Stimulated activated CD8-positive, alpha-beta memory T cell treated with anti-CD3 and anti-CD28 coated beads, Interleukin-12 subunit alpha, Interleukin-12 subunit beta, amount 100 ng/mL, for 24 hours (primary cell): ENCODE results near the gene CCDC136.

Experiments
- DNase-seq: peaks from one replicate; pipeline ENCODE4 v3.0.0-alpha.2; 2020; ENCODE audit errors: extremely low read depth

Gene CCDC136

DNA sequence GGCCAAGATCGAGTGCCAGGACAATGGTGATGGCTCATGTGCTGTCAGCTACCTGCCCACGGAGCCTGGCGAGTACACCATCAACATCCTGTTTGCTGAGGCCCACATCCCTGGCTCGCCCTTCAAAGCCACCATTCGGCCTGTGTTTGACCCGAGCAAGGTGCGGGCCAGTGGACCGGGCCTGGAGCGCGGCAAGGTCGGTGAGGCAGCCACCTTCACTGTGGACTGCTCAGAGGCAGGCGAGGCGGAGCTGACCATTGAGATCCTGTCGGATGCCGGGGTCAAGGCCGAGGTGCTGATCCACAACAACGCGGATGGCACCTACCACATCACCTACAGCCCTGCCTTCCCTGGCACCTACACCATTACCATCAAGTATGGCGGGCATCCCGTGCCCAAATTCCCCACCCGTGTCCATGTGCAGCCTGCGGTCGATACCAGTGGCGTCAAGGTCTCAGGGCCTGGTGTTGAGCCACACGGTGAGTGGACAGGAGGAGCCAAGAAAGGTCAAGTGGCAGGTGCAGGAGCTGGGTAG, 53.1 kb downstream of the CCDC136 start:
- DNase-seq: no peak

DNA sequence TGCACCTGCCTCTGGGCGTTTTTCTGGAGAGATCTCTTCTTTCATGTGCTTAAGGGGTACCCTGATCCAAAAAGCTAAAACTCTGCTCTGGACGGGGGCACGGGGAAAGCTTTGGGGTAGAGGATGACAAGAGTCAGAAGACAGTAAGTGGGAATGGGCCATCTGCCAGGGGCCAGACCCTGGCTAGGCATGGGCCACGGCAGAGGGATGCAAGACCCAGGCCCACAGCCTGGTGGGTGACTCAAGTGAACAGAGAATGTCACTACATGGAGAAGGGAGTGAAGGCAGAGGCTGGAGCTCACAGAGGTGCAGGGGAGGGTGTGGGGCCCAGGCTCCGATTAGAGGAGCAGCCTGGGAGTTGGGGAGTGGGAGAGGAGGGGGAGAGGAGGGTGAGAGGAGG, 53.7 kb downstream of the CCDC136 start:
- DNase-seq: no peak

DNA sequence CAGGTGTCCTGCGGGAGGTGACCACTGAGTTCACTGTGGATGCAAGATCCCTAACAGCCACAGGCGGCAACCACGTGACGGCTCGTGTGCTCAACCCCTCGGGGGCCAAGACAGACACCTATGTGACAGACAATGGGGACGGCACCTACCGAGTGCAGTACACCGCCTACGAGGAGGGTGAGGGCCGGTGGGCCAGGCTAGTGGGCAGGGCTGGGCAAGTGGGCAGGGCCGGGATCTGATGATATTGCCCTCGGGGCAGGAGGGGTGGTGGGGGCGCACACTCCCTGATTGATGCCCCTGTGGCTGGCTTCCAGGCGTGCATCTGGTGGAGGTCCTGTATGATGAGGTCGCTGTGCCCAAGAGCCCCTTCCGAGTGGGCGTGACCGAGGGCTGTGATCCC, 54.2 kb downstream of the CCDC136 start:
- no peak for DNase-seq

DNA sequence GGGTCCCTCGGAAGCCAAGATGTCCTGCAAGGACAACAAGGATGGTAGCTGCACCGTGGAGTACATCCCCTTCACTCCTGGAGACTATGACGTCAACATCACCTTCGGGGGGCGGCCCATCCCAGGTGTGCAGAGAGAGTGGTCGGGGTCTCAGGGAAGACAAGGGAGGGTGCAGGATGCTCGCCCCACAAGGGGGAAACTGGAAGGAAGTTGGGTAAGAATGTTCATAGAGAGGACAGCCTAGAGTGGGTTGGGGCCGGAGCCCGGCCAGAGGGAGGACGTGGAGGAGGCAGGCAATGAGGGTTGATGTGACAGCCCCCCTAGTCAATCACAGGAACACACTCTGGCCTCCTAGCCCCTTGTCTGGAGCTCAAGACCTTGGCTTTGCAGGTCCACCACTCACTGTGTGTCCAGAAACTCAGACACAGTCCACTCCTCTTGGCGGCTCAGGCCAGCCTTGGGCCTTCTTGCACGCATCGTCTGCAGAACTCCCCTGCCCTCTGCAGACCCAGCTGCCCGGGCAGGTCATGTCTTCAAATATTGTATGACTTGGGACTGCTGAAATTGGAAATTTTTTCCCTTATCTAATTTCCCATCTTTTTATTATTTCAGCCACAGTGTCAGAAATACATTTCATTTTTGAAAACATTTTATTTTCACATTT, 55.1 kb downstream of the CCDC136 start:
- DNase-seq: no peak

DNA sequence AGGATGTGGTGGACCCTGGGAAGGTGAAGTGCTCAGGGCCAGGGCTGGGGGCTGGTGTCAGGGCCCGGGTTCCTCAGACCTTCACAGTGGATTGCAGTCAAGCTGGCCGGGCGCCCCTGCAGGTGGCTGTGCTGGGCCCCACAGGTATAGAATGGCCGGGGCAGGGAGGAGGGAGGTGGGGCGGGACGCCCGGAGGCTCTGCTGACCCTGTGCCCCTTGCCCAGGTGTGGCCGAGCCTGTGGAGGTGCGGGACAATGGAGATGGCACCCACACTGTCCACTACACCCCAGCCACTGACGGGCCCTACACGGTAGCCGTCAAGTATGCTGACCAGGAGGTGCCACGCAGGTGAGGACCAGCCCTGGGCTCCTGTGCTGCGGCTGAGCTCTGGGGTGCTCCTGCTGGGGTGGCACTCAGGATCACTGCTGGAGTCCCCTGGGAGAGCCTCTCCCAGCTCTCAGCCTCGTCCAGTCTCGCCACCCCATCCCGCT, 56.0 kb downstream of the CCDC136 start:
- DNase-seq: no peak

DNA sequence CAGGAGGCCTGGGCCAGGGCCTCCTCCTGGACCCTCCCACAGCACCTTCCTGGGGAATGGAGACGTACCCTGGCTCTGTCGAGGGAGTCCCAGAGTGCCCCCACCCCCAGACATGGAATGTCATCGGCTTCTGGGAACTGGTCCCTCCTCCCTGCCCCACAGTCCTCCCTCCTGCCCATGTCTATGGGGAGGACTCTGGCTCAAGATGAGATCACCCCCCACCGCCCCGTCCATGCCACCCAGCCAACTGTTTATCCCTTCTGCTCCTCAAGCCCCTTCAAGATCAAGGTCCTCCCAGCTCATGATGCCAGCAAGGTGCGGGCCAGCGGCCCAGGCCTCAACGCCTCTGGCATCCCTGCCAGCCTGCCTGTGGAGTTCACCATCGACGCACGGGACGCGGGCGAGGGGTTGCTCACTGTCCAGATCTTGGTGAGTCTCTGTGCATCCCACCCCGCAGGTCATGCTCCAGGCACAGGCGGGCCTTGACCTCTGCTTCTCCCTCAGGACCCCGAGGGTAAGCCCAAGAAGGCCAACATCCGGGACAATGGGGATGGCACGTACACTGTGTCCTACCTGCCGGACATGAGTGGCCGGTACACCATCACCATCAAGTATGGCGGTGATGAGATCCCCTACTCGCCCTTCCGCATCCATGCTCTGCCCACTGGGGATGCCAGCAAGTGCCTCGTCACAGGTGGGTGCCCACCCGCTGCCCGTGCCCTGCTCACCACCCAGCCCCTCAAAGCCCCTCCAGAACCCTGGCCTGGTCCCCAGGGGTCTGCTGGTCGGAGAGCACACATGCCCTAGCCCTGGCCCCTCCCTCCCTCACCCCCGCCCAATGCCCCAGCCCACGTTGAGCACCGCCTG, 56.8 kb downstream of the CCDC136 start:
- no peak for DNase-seq

DNA sequence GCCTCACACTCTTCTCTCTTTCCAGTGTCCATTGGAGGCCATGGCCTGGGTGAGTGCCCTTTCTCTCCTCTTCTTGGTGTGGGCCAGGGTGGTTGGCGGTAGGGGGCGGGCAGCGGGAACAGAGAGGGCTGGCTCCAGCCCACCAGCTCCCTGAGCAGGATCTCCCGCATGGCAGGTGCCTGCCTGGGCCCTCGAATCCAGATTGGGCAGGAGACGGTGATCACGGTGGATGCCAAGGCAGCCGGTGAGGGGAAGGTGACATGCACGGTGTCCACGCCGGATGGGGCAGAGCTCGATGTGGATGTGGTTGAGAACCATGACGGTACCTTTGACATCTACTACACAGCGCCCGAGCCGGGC, 57.4 kb downstream of the CCDC136 start:
- DNase-seq: no peak

DNA sequence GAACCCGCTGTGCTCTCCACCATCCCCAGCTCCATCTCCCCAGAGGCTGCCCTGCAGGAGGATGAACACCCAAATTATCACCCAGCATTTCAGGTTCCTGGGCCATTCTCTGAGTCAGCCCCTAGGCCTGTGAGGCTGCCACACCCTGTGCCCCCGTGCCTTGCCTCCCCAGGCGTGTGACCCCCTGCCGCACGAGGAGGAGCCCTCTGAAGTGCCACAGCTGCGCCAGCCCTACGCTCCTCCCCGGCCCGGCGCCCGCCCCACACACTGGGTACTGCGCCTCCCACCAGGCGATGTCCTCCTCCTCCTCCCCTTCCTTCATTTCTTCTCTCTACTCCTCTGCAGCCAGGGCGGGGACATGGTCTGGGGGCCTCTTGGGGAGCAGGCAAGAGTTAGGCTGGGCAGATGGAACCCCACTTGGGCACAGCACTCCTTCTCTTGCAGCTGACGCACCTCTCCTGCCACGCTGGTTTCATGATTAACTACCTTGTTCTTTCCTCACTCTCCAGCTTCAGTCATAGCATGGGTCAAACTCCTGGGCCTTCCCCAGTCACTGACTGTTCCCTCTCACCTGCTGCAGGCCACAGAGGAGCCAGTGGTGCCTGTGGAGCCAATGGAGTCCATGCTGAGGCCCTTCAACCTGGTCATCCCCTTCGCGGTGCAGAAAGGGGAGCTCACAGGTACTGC, 58.2 kb downstream of the CCDC136 start:
- DNase-seq: no peak

DNA sequence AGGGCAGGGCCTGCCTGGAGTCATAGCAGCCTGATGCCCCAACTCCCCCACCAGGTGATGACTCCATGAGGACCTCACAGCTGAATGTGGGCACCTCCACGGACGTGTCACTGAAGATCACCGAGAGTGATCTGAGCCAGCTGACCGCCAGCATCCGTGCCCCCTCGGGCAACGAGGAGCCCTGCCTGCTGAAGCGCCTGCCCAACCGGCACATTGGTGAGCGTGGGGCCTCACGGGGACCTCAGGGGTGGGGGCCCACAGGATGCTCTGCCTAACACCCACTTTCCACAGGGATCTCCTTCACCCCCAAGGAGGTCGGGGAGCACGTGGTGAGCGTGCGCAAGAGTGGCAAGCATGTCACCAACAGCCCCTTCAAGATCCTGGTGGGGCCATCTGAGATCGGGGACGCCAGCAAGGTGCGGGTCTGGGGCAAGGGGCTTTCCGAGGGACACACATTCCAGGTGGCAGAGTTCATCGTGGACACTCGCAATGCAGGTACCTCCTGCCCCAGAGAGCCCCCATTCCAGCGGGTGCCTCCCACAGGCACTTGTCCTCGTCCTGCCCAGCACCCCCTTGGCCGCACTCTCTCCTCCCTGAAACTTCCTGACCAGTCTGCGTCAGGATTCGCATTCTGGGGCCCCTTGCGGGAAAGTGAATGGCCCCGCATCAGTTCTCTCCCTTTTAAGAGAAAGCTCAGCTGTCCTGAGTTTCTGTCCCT, 60.9 kb downstream of the CCDC136 start:
- DNase-seq: no peak

DNA sequence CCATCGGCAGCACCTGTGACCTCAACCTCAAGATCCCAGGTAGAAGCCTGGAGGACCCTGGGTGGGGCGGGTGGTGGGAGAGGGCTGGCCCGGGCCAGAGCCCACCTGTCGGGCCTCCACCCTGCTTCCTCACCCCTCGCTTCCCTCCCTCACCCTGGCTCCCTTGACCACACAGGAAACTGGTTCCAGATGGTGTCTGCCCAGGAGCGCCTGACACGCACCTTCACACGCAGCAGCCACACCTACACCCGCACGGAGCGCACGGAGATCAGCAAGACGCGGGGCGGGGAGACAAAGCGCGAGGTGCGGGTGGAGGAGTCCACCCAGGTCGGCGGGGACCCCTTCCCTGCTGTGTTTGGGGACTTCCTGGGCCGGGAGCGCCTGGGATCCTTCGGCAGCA, 62.0 kb downstream of the CCDC136 start:
- no peak for DNase-seq

DNA sequence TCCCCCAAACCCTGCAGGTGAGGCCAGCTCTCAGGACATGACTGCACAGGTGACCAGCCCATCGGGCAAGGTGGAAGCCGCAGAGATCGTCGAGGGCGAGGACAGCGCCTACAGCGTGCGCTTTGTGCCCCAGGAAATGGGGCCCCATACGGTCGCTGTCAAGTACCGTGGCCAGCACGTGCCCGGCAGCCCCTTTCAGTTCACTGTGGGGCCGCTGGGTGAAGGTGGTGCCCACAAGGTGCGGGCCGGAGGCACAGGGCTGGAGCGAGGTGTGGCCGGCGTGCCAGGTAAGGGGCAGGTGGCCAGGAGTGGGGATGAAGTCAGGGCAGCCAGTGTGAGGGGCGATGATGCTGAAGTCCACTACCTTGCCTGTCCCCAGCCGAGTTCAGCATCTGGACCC, 62.6 kb downstream of the CCDC136 start:
- DNase-seq: no peak

DNA sequence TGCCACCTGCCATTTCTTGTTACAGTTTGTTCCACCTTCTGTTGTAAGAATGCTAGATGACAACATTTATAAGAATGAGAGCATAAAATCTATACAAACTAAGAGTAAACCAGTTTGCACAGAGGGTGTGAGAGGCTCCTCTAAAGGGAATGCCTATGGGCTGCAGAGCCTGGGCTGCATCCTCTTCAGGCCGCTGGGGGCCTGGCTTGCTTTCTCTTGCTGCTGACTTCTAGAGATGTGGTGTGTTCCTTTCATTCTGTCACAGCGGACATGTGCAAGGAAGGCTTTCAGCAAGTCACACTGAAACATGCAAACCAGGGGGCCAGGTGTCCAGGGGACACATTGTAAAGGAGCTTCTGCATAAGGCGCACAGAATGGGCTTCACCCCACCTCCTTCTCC, 63.8 kb downstream of the CCDC136 start:
- DNase-seq: no peak

DNA sequence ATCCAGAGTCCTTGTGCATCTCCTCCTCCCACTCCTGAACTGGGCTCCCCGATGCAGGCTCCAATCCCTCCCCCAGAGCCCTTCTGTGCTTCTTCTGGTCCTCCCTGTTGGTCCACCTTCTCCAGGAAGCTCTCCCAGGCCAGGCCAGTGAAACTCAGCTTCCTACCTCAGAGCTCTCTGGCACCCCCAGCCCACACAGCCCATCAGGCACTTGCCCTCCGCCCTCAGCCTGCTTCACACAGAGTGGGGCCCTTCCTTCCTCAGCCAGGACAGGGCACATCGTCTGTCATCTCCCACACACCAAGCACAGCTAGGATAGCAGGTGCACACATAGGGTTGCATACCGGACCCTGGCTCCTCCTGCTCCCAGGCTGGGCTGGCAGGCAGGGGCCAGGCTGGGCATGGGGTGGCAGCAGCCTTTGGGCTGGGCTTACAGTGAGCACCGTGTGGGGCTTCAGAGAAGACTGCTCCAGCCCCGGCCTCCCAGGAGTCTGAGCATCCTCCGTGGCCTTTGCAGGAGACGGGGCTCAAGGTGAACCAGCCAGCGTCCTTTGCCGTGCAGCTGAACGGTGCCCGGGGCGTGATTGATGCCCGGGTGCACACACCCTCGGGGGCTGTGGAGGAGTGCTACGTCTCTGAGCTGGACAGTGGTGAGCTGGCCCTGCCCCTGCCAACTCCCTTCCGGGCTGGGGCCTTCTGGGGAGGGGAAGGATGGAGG, 64.4 kb downstream of the CCDC136 start:
- DNase-seq: no peak

DNA sequence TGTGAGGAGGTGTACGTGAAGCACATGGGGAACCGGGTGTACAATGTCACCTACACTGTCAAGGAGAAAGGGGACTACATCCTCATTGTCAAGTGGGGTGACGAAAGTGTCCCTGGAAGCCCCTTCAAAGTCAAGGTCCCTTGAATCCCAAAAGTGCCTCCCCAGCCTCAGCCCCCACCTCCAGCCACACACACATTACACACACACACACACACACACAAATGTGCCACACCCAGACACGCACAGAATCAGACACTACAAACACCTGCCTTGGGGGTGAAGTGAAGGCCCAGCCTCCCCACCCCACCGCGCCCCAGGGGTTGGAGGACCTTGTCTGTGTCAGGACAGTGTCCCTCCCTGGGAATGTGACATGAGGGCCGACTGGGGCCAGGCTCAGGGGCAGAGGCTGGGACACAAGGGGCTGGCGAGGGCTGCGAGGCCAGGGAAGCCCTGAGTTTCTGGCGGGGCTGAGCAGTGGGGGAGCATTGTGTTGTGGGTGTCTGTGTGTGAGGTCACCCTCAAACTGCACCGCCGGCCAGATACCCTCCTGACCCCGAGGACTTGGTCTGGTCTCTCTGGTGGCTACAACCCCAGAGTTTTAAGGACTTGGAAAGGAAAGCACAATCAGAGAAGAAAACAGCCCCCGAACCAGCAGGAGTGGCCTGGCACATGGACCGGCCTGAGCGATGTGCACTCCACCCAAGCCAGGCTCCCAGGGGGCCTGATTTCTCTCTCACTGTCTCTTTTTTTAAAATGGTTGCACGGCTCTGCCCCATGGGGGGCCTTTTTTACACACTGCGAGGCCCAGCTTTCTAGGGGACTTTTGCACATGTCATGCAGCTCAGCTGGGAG, 66.8 kb downstream of the CCDC136 start:
- no peak for DNase-seq

DNA sequence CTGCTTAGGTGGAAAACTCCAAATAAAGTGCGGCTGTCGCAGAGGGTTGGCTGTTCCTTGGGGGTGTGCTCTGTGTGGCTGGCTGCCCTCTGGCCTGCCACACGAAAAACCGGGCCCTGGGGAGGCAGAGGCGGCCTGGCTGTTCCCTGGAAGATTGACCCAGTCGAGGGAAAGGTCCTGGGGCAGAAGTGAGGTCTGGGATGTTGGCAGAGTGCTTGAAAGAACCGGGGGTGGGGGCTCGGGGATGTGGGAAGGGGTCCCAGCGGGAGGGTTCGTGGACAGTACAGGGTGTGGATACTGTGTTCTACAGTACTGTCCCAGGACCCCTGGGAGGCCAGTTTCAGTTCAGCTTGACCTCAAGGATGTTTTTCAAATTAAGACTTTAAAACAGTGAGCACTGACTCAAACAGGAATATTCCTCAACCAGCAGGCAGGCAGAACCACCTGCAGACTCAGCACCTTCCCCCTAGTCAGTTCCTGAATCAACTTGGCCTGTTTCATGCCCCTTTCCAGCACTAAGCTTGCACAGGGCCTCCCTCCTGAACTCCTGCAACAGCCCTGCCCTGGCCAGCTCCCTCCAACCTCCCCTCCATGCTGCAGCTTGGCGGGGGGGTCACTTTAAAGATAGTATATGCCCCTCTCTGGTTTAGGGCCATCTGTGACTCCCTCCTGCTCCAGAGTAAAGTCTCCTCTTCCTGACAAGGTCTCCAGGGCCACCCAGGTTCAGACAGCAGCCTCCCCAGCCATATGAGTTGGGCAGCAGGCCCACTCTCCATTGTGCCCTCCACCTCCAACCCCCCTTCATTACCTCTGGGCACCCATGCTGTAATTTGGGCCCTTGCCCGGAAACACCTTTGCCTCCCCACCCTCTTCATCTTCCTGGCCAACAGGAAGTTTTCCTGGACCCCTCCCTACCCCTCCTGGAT, 67.7 kb downstream of the CCDC136 start:
- no peak for DNase-seq

DNA sequence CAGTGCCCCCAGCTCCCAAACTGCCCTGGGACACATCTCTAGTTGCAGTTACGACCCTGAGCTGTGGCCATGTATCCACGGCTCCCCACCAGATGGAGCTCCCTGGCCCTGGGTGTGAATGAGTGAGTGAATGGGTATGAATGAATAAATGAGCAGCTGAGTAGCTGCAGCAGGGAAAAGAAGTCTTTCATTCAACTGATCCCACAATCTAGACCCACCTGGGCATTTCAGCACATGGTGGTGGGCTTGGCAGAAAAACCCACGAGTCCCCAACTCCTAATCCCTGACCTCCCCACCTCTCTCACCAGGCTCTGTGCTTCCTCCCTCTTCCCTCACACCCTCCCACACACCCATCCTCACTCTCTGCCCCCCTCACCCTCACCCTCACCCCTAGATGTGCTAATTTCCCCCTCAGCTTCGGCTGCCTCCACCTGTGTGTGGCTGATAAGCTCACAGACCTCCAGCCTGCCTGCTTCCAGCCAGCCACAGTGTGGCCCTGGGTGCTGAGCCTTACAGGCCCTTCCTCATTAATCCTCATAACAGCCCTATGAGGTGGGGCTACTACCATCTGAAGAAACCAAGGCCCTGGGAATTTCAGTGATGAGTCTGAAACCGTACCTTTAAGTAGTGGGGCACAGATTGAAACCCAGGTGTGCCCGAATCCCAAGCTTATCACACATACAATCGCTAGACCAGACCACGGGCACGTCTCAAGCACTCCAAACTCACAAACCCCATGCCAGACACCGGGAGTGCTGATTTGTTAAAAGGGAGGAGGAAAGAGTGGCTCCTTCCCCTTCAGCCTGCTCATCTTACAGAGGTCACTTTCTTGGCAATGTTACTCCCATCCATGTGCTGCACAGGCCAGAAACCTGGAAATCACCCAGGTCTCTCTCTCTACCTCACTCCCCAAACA, 68.6 kb downstream of the CCDC136 start:
- DNase-seq: no peak

DNA sequence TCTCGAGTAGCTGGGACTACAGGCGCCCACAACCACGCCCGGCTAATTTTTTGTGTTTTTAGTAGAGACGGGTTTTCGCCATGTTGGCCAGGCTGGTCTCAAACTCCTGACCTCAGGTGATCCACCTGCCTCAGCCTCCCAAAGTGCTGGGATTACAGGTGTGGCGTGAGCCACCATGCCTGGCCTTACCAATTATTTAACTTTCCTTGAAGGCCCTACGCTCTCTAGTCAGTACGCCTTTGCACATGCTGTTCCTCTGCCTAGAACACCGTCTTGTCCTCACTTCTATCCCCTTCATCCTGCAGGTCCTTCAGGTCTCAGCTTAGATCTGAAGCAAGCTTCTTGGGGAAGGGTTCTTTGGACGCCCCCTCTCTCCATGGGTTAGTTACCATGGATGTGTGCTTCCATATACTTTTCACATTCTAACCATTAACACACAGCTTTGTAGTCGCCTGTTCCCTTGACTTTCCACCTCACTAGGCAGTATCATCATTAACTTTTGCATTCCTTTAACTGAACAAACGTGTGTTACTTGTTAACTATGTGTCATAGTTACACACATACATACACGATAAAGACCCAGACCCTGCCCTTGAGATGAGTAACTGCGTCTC, 70.3 kb downstream of the CCDC136 start:
- no peak for DNase-seq
